ENCODE results near the gene RANBP9. TPM values are rescaled to one million over a fixed set of nuclear protein-coding genes. Genes with fewer than 3 reads are reported as not detected.

RANBP9 gene
- total and polyA plus RNA-seq, 2 of the 13 experiments (the other 11 are each of a cell fraction or from before 2014, with no cell fraction given), result 26.6 to 30.6 TPM

DNA sequence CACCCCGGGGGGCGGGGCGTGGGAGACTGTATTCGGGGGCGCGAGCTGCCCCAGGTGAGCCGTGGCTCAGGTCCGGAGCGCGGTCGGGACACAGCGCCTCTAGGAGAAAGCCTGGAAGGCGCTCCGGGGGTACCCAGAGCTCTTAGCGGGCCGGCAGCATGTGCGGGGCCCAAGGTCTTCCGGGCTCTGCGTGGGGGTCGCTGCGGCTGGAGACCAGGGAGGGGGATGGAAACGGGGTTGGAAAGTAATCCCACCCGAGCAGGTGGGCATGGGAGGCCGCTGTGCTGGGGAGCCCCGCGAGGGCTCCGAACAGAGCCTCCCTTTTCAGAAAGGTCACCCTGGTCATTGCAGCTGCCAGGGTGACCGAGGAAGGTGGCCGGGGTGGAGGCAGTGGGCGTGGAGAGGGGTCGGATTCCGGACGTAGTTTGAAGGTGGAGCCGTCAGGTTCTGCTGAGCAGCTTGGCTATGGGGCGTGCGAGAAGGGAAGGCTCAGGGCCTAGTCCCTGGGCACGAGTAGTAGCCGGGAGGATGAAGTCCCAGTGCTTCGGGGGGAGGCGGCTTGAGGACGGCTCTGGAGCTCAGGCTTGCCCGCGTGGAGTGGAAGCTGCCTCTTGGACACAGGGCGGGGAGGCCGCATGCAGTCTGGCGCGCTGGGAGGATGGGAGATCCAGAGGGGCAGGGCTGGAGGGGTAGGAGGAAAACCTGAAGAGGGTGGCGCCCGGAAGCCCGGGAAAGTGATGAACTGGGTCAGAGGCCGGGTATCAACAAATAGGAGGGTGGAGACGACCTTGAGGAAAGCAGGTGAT is 136.9 kb downstream of the RANBP9 start, which contains the start of gene SIRT5 (continued):
- TF ChIP-seq ZNF607 (CRISPR knock-in tag; IDR thresholded peaks at IDR 0.05; ENCODE audit: borderline replicate concordance) (peak; percentile 89), ZBTB42 (CRISPR knock-in tag; IDR thresholded peaks at IDR 0.05) (peak; percentile 39; the same call in 1 of the 2 replicates), CTCF (CRISPR knock-in tag; IDR thresholded peaks at IDR 0.05) (peak; percentile 81), PATZ1 (CRISPR knock-in tag; IDR thresholded peaks at IDR 0.05) (peak; percentile 86), ZNF687 (CRISPR knock-in tag; IDR thresholded peaks at IDR 0.05) (peak; percentile 93), ZBTB7A (CRISPR knock-in tag; IDR thresholded peaks at IDR 0.05) (peak; percentile 49), ZNF317 (CRISPR knock-in tag; IDR thresholded peaks at IDR 0.05) (no peak; the same call in 1 of the 2 replicates), THAP11 (CRISPR knock-in tag; IDR thresholded peaks at IDR 0.05) (peak; percentile 63), FLYWCH1 (CRISPR knock-in tag; IDR thresholded peaks at IDR 0.05) (0 out of 2 replicates have a peak, but pooled peaks have one; percentile 39), ZNF430 (CRISPR knock-in tag; IDR thresholded peaks at IDR 0.05) (peak; percentile 83), ZNF205 (CRISPR knock-in tag; IDR thresholded peaks at IDR 0.05) (peak; percentile 59; the same call in 1 of the 2 replicates), AHR (CRISPR knock-in tag; IDR thresholded peaks at IDR 0.05) (no peak; the same call in 1 of the 2 replicates), MTA1 (CRISPR knock-in tag; IDR thresholded peaks at IDR 0.05; ENCODE audit: borderline replicate concordance) (peak; percentile 46; the same call in 1 of the 2 replicates), PHB2 (IDR thresholded peaks at IDR 0.05; ENCODE audit: partially characterized antibody) (no peak), ZNF234 (CRISPR knock-in tag; conservative IDR thresholded peaks at IDR 0.05) (no peak; the same call in 1 of the 2 replicates), SRSF9 (IDR thresholded peaks at IDR 0.05; ENCODE audit: borderline replicate concordance, insufficient read depth, low read depth, low read length, poor library complexity, severe bottlenecking) (no peak)
- TF ChIP-seq, protein P1, sequence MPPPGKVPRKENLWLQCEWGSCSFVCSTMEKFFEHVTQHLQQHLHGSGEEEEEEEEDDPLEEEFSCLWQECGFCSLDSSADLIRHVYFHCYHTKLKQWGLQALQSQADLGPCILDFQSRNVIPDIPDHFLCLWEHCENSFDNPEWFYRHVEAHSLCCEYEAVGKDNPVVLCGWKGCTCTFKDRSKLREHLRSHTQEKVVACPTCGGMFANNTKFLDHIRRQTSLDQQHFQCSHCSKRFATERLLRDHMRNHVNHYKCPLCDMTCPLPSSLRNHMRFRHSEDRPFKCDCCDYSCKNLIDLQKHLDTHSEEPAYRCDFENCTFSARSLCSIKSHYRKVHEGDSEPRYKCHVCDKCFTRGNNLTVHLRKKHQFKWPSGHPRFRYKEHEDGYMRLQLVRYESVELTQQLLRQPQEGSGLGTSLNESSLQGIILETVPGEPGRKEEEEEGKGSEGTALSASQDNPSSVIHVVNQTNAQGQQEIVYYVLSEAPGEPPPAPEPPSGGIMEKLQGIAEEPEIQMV (CRISPR knock-in tag; IDR thresholded peaks at IDR 0.05; ENCODE audit: low read depth), result peak; percentile 63; the same call in 1 of the 2 replicates
